ENCODE measurements around the gene GJB3.

DNA sequence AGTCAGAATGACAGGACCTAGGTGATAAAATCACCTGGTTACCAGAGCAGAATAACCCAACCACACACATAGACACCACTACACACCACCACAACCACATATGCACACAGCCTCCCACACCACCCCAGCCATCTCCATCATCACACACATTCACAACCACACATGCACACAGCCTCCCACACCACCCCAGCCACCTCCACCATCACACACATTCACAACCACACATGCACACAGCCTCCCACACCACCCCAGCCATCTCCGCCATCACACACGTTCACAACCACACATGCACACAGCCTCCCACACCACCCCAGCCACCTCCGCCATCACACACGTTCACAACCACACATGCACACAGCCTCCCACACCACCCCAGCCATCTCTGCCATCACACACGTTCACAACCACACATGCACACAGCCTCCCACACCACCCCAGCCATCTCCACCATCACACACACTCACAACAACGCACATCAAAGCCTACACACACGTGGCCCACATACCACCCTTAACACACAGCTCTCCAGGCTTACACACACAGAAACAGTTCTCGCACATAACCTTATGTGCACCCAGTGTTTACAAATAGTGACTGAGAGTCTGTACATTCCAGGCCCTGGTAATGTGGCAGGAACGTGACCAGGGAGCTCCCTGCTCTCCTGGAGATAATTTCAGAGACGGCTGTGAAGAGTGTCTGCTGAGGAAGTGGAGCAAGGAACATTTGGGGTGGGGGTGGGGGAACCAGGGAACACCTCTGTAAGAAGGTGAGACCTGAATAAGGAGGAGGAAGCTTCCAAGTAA lies 3.3 kb upstream of the GJB3 start:
- TF ChIP-seq FOXM1 (IDR thresholded peaks at IDR 0.05; ENCODE audit: borderline replicate concordance, low read depth) (no peak), REST (IDR thresholded peaks at IDR 0.05; ENCODE audit: low read depth) (no peak), TAF1 (IDR thresholded peaks at IDR 0.05; ENCODE audit: low read depth) (no peak), YY1 (IDR thresholded peaks at IDR 0.05; ENCODE audit: low read depth) (no peak), EP300 (IDR thresholded peaks at IDR 0.05; ENCODE audit: borderline replicate concordance) (no peak), TCF12 (IDR thresholded peaks at IDR 0.05; ENCODE audit: low read depth) (no peak), CREB1 (IDR thresholded peaks at IDR 0.05; ENCODE audit: low read depth) (no peak), RAD21 (IDR thresholded peaks at IDR 0.05; ENCODE audit: low read depth) (no peak), CEBPB (IDR thresholded peaks at IDR 0.05) (no peak), TEAD4 (IDR thresholded peaks at IDR 0.05) (no peak), MAX (IDR thresholded peaks at IDR 0.05) (no peak), NFIC (IDR thresholded peaks at IDR 0.05) (no peak)
- TF ChIP-seq, protein P1, sequence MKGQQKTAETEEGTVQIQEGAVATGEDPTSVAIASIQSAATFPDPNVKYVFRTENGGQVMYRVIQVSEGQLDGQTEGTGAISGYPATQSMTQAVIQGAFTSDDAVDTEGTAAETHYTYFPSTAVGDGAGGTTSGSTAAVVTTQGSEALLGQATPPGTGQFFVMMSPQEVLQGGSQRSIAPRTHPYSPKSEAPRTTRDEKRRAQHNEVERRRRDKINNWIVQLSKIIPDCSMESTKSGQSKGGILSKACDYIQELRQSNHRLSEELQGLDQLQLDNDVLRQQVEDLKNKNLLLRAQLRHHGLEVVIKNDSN (IDR thresholded peaks at IDR 0.05): no peak
